OCI-LY3 (cell line): ENCODE results near the gene PTAFR.

Experiments
- H2AFZ ChIP-seq: fragments of 200-600, 300-600 bp; shearing (Covaris generic); 2 replicates; pipeline ENCODE4 v1.6.0; 2014; ENCODE audit warnings: antibody characterized with exemption, low read depth, low read length
- H3K27ac ChIP-seq: fragments of 200-600, 300-600 bp; sonication (generic); 2 replicates; pipeline ENCODE4 v1.5.1; 2014; ENCODE audit warnings: mild to moderate bottlenecking, low read length, moderate library complexity, mixed read lengths
- H3K27me3 ChIP-seq: fragments of 200-600, 300-600 bp; sonication (generic); 2 replicates; pipeline ENCODE4 v1.6.1; 2014; ENCODE audit warnings: low read depth, low read length, mixed read lengths
- H3K36me3 ChIP-seq: fragments of 200-600, 300-600 bp; sonication (generic); replicated peaks from 2 replicates; pipeline ENCODE3; 2014; ENCODE audit warnings: low read depth, low read length, mixed read lengths
- H3K4me1 ChIP-seq: fragments of 300-600, 200-600 bp; sonication (generic); 2 replicates; pipeline ENCODE4 v1.6.1; 2014; ENCODE audit warnings: low read length, mixed read lengths
- H3K4me2 ChIP-seq: fragments of 200-600, 300-600 bp; sonication (generic); 2 replicates; pipeline ENCODE4 v1.6.1; 2014; ENCODE audit warnings: low read length, mixed read lengths
- H3K4me3 ChIP-seq: fragments of 300-600, 200-600 bp; sonication (generic); 2 replicates; pipeline ENCODE4 v1.5.1; 2014; ENCODE audit warnings: antibody characterized with exemption, mild to moderate bottlenecking, low read length, moderate library complexity
- H3K79me2 ChIP-seq: fragments of 300-600, 200-600 bp; shearing (Covaris generic); 2 replicates; pipeline ENCODE4 v1.6.1; 2014; ENCODE audit warnings: mild to moderate bottlenecking, low read length, mixed read lengths
- H3K9ac ChIP-seq: fragments of 300-600, 200-600 bp; shearing (Covaris generic); 2 replicates; pipeline ENCODE4 v1.6.0; 2014; ENCODE audit warnings: mild to moderate bottlenecking, low read length, moderate library complexity
- H3K9me3 ChIP-seq: fragments of 200-600, 300-600 bp; shearing (Covaris generic); 2 replicates; pipeline ENCODE4 v1.6.1; 2014; ENCODE audit warnings: low read length, mixed read lengths; ENCODE audit not compliant: insufficient read depth
- H4K20me1 ChIP-seq: fragments of 200-600, 300-600 bp; sonication (generic); 2 replicates; pipeline ENCODE4 v1.6.1; 2016; ENCODE audit warnings: low read length, mixed read lengths; ENCODE audit not compliant: insufficient read depth
- CTCF ChIP-seq: fragments of 200-600, 300-600 bp; sonication (generic); IDR thresholded peaks from 2 replicates; pipeline ENCODE4 v1.5.1; 2014; ENCODE audit warnings: antibody characterized with exemption, low read length, low read depth
- EZH2phosphoT487 ChIP-seq: fragments of 200-600 bp; shearing (Covaris generic); IDR thresholded peaks from 2 replicates; pipeline ENCODE4 v1.6.1; 2018; ENCODE audit warnings: antibody characterized with exemption, mixed run types, low read depth

The PTAFR gene

DNA sequence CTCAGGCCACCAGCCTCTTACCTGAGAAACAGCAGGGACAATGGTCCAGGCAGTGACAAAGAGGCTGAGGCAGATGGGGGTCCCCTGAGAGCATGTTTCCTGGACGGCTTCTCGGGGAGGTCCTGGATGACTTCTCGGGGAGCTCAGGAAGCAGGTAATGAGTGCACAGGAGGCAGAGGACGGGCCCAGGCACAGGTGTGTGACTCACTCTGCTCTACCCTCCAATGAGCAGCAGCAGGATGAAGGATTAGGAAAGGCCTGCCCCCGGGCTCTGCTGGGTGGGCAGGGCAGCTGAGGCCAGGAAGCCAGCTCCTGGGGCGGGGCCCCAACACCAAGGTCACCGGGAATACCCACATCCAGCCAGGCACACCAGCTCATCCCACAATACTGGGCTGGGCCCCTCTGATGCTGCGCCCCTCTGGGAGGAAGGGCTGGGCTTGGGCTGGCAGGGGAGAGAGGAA is 17.2 kb upstream of the PTAFR start:
- H3K4me2 ChIP-seq: no peak overlapping the region
- H3K27ac ChIP-seq: no peak overlapping the region
- no peaks in the 10 kb centered on the region for H4K20me1 ChIP-seq
- no peak for TF ChIP-seq EZH2phosphoT487
- TF ChIP-seq CTCF: no peak
- no peak overlapping the region for H3K4me3 ChIP-seq
- H3K79me2 ChIP-seq: no peaks in the 10 kb centered on the region
- H3K27me3 ChIP-seq: no peaks in the 10 kb centered on the region
- H2AFZ ChIP-seq: no peak overlapping the region
- H3K9me3 ChIP-seq: no peaks in the 10 kb centered on the region
- peaks cover 1% of the 10 kb centered on the region for H3K4me1 ChIP-seq
- peaks cover 8% of the 10 kb centered on the region for H3K36me3 ChIP-seq
- no peak overlapping the region for H3K9ac ChIP-seq

GRCh38 chr1:28190996-28191645 is 14.6 kb upstream of the PTAFR start:
- no peak for TF ChIP-seq EZH2phosphoT487
- TF ChIP-seq CTCF: no peak
- Histone ChIP-seq H3K4me3 (no peak overlapping the region), H3K4me2 (no peak overlapping the region), H2AFZ (no peak overlapping the region), H3K36me3 (no peaks in the 10 kb centered on the region), H3K27me3 (no peaks in the 10 kb centered on the region), H3K79me2 (no peaks in the 10 kb centered on the region), H3K9me3 (no peaks in the 10 kb centered on the region), H3K4me1 (no peaks in the 10 kb centered on the region), H4K20me1 (no peaks in the 10 kb centered on the region), H3K9ac (no peak overlapping the region), H3K27ac (no peak overlapping the region)

DNA sequence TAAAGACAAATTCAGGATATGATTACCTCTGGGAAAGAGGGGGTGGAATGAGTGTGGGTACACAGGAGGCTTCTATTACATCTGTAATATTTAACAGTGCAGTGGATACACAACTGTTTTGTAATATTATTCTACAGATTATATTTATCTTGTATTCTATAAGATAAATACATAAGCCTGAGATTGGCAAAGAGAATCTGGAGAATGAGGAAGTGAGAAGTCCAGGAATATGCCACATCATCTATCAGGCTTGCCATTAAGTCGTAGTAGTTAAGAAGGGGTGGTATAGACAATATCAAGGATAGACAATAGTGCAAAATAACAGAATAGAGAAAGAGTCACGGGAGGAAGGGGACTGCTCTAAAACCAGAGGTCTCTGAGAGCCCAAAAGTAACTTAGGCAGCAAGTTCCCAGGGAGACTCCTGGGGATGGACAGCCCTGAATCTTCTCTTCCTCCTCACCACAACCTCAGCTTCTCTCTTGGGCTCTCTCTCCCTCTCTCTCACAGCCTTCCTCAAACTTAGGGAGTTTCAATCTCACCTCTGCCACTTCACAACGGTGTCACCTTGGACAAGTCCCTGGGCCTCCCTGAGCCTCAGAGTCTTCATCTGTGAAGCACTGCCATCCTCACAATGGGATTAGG is 14.0 kb upstream of the PTAFR start:
- no peaks in the 10 kb centered on the region for H4K20me1 ChIP-seq
- no peak overlapping the region for H2AFZ ChIP-seq
- no peaks in the 10 kb centered on the region for H3K79me2 ChIP-seq
- no peaks in the 10 kb centered on the region for H3K27me3 ChIP-seq
- no peak overlapping the region for H3K4me2 ChIP-seq
- H3K4me3 ChIP-seq: no peak overlapping the region
- no peaks in the 10 kb centered on the region for H3K4me1 ChIP-seq
- no peak overlapping the region for H3K9ac ChIP-seq
- H3K36me3 ChIP-seq: no peaks in the 10 kb centered on the region
- H3K27ac ChIP-seq: no peak overlapping the region
- no peaks in the 10 kb centered on the region for H3K9me3 ChIP-seq
- TF ChIP-seq EZH2phosphoT487: no peak
- no peak for TF ChIP-seq CTCF

DNA sequence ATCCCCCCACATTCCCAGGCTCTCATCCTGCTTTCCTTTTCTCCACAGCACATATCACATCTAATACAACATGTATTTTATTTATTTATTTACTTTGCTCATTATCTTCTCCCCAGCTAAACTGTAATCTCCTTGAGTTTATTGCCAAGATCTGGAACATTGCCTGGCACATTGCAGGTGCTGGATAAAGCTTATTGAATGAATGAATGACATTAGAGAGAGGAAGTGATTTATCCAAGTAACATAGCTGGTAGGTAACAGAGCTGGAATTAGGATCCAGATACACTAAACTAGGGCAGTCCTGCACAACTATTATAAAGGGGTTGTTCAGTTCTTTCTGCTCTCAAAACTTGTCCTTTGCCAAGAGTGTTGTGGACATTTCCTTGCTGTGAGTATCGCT is 8.6 kb upstream of the PTAFR start:
- H3K27ac ChIP-seq: no peak overlapping the region
- H3K9me3 ChIP-seq: no peaks in the 10 kb centered on the region
- H3K9ac ChIP-seq: no peak overlapping the region
- H3K36me3 ChIP-seq: no peaks in the 10 kb centered on the region
- H3K4me3 ChIP-seq: no peak overlapping the region
- no peak overlapping the region for H3K4me2 ChIP-seq
- no peak overlapping the region for H2AFZ ChIP-seq
- H4K20me1 ChIP-seq: no peaks in the 10 kb centered on the region
- TF ChIP-seq EZH2phosphoT487 (no peak), CTCF (no peak)
- H3K4me1 ChIP-seq: no peaks in the 10 kb centered on the region
- no peaks in the 10 kb centered on the region for H3K27me3 ChIP-seq
- no peaks in the 10 kb centered on the region for H3K79me2 ChIP-seq
